Airway epithelial cell (primary cell): ENCODE results near the gene SMIM24. TPM values are rescaled to one million over a fixed set of nuclear protein-coding genes. Genes with fewer than 3 reads are reported as not detected.

Experiments
- total RNA-seq: library from RNA; depleted of rRNA; stranded (reverse); fragments of >200 nt; gene quantifications from 2 replicates; pipeline ENCODE4 v1.2.3, GENCODE V29; 2015

The SMIM24 gene
- 0.14 TPM in 1 of 2 replicates, not detected in the other for total RNA-seq

DNA sequence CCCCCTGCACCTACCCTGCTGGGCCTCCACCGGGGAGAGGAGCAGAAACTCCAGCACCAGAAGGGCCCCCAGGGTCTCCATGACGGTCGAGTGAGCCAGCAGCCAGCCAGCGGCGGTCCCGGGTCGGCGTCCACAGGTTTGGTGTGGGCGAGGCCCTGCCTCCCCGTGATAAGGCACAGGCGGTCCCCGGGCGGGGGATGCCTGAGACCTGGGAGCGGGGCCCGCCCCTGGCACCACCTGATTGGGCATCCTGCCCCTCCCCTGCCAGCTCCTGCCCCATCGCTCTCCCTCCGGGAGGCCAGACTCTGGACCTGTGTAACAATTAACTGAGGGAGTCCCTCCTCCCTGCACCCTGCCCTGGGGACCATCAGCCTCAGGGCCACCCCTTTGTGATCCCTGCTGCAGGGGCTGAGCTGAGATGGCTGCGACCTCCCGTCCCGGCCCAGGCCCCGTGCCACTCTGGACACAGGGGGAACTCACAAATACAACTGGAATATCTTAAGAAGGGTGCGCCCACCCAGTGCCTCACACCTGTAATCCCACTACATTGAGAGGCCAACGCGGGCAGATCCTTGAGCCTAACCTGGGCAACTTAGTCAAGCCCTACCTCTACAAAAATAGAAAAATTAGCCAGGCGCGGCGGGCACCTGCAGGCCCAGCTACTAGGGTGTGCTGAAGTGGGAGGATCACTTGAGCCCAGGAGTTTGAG, at the start of gene SMIM24:
SMIM24 (minus strand) TSS at position 143 of the 709 bp plus-strand sequence; CDS start at position 81, 62 bp downstream.

DNA sequence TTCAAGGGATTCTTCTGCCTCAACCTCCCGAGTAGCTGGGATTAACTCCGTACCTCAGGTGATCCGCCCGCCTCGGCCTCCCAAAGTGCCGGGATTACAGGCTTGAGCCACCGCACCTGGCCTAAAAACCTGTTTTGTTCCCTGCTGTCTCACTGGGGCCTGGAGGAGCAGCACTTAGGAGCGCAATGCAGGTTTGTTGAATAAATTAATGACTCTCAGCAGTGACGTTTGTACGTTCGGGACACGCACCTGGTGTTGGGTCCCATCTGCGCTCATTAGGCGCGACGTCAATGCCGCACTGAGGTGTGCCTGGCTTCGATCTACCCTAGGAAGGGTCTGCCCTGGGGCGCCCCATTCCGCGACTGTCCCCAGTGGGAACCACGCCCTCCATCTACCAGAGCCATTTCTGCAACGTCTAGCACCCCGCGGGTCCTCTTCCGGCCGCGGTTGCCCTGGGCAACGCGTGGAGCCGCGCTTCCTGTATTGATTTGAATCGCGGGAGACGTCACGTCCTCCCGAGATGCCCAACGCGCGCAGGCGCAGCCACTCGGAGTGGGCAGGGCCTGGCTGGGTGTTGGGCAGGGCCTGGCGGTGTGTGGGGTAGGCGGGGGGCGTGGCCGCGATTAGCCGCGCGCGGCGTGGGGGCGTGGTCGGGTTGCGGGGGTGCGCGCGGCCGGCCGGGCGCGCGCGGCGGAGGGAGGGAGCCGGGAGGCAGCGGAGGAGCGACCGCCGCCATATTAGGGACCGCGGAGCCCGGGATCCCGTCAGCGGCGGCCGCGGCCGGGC, 25.5 kb upstream of the SMIM24 start, which contains the start of gene FZR1:
FZR1 (plus strand) TSS at position 714 of the 786 bp plus-strand sequence. CDS start 16,679 bp downstream, outside the sequence.

DNA sequence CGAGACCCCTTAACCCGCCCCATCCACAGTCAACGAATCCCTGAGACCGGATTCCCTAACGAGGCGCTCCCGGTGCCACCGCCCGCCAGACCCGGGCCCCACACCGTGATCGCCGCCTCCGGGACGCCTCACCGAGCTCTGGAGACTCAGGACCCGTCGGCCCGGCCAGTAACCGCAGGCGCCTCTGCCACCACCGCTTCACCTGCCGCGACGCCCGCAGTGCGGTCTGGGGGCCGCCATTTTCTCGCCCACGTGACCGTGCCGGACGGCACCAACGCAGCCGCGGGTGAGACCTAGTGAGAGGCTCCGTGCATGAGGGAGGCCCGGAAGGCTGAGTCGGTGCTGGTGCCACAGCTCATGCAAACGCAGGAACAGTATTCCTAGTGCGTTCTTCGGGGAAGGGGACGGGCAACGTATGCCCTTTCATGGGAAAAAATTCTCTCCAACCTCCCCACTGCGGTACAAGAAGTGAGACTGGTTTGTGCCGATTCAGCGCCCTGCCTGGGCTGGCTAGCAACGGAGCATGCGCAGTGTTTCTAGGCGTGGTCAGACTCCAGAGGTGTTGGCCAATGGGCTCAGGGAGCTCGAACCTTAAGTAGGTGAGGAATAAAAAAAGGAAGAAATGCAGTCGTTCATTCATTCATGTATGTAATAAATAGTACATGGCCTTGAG, 20.2 kb upstream of the SMIM24 start, which contains the start of gene DOHH:
DOHH (minus strand) TSS at position 246 of the 673 bp plus-strand sequence. CDS start 3,860 bp downstream, outside the sequence.

DNA sequence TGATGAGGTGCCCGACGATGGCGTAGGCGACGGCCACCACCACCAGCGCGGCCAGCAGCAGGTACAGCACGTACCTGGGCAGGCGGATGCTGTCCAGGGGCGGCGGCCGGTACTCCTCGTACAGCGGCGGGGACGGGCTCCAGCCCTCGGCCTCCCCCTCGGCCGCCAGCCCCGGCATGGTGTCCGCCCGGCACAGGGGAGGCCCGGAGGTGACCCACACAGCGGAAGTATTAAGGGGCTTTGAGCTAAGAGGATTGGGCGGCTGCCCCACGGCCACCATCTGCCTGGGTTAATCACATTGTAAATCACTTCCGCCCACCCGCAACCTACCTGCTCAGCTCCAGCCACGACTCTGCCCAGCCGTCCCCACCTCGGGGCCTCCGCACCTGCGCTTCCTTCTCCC, 2.9 kb upstream of the SMIM24 start, which contains the start of gene SMIM44:
SMIM44 (minus strand) TSS at position 216 of the 403 bp plus-strand sequence; CDS start at position 178, 38 bp downstream.

Other genes starting within 250 kb of the SMIM24 start
- 21.4 and 34.8 TPM in 2 replicates for gene NFIC, start 113.9 kb downstream of the SMIM24 start, total RNA-seq
- gene SMIM44, start 2.9 kb upstream of the SMIM24 start, total RNA-seq = not detected in 2 replicates
- gene DOHH, start 20.1 kb upstream of the SMIM24 start, total RNA-seq = 31.2 and 31.5 TPM in 2 replicates
- gene FZR1, start 25.8 kb upstream of the SMIM24 start, total RNA-seq = 27.1 and 41.8 TPM in 2 replicates
- gene TEKTIP1, start 58.6 kb upstream of the SMIM24 start, total RNA-seq = not detected in 2 replicates
- gene MFSD12, start 77.1 kb upstream of the SMIM24 start, total RNA-seq = 76.9 and 84.6 TPM in 2 replicates
- 114 and 132 TPM in 2 replicates for gene HMG20B, start 92.4 kb upstream of the SMIM24 start, total RNA-seq
- not detected in 2 replicates for gene GIPC3, start 105.0 kb upstream of the SMIM24 start, total RNA-seq
- gene TBXA2R, start 126.3 kb upstream of the SMIM24 start, total RNA-seq = 0.49 TPM in 1 of 2 replicates, not detected in the other
- gene CACTIN, start 146.3 kb upstream of the SMIM24 start, total RNA-seq = 31.7 and 37.0 TPM in 2 replicates
- gene PIP5K1C, start 219.9 kb upstream of the SMIM24 start, total RNA-seq = 10.8 and 16.0 TPM in 2 replicates
- gene TJP3, start 227.9 kb upstream of the SMIM24 start, total RNA-seq = 7.5 and 10.6 TPM in 2 replicates